PC-3 (cell line): ENCODE measurements around the gene TGM4. TPM values are rescaled to one million over a fixed set of nuclear protein-coding genes. Genes with fewer than 3 reads are reported as not detected.

Experiments
- ATAC-seq: fragments of 200-7000 bp; cut with Tn5 transposase; 2 replicates; pipeline ENCODE4 v1.9.1; 2020; ENCODE audit warnings: mild to moderate bottlenecking, moderate library complexity
- BruUV-seq: library from RNA; stranded (reverse); fragments of 400-500 nt; replicated peaks from 2 replicates; lab custom pipeline; 2021; lab: Mats Ljungman, UMichigan
- CTCF ChIA-PET: fragments of 300-600 bp; sonication (Branson Sonifier 250); formaldehyde crosslinking; loops from one replicate; lab custom pipeline; 2022; ENCODE audit warnings: antibody characterized with exemption; lab: Charles Lee
- POLR2A ChIA-PET: fragments of 300-600 bp; sonication (Branson Sonifier 250); formaldehyde crosslinking; loops from one replicate; lab custom pipeline; 2022; ENCODE audit warnings: antibody characterized with exemption; ENCODE audit not compliant: unreplicated experiment; lab: Charles Lee
- DNase-seq: peaks from one replicate; pipeline ENCODE4 v3.0.0-alpha.2; 2015
- H2AFZ ChIP-seq: fragments of 300-600 bp; sonication (generic); 2 replicates; pipeline ENCODE4 v1.6.0; 2016; ENCODE audit warnings: antibody characterized with exemption, low read length
- H3F3A ChIP-seq: fragments of 300-600 bp; sonication (generic); one replicate; pipeline ENCODE4 v1.6.0; 2017; ENCODE audit warnings: antibody characterized with exemption, low read length, control low read depth, mild to moderate bottlenecking; ENCODE audit not compliant: unreplicated experiment
- H3K27ac ChIP-seq: fragments of 300-600 bp; sonication (generic); 2 replicates; pipeline ENCODE4 v1.5.1; 2016; ENCODE audit warnings: mild to moderate bottlenecking, low read length
- H3K27me3 ChIP-seq: fragments of 300-600 bp; sonication (generic); 2 replicates; pipeline ENCODE4 v1.6.1; 2016; ENCODE audit warnings: low read length, mixed read lengths
- H3K36me3 ChIP-seq: fragments of 300-600 bp; sonication (generic); 2 replicates; pipeline ENCODE4 v1.6.1; 2016; ENCODE audit warnings: low read depth, mixed run types, low read length, mixed read lengths
- H3K4me1 ChIP-seq: fragments of 300-600 bp; sonication (generic); 2 replicates; pipeline ENCODE4 v1.5.1; 2016; ENCODE audit warnings: low read length; ENCODE audit not compliant: insufficient read depth
- H3K4me2 ChIP-seq: fragments of 300-600 bp; sonication (generic); 2 replicates; pipeline ENCODE4 v1.6.0; 2016; ENCODE audit warnings: low read length
- H3K4me3 ChIP-seq: fragments of 300-600 bp; sonication (generic); 2 replicates; pipeline ENCODE4 v1.5.1; 2016; ENCODE audit warnings: mild to moderate bottlenecking, low read length, mixed read lengths
- H3K79me2 ChIP-seq: fragments of 300-600 bp; sonication (generic); 2 replicates; pipeline ENCODE4 v1.6.1; 2017; ENCODE audit warnings: low read length, mixed read lengths
- H3K9ac ChIP-seq: fragments of 300-600 bp; sonication (generic); 2 replicates; pipeline ENCODE4 v1.6.0; 2016; ENCODE audit warnings: mild to moderate bottlenecking, low read length
- H3K9me2 ChIP-seq: fragments of 300-600 bp; sonication (generic); replicated peaks from 2 replicates; pipeline ENCODE4 v1.6.1; 2016; ENCODE audit warnings: mixed run types, low read length, mixed read lengths
- H3K9me3 ChIP-seq: fragments of 300-600 bp; sonication (generic); 2 replicates; pipeline ENCODE4 v1.6.1; 2016; ENCODE audit warnings: low read length, mixed read lengths
- H4K20me1 ChIP-seq: fragments of 300-600 bp; sonication (generic); 2 replicates; pipeline ENCODE4 v1.6.1; 2016; ENCODE audit warnings: low read length, mixed read lengths
- EZH2 ChIP-seq: fragments of 300-600 bp; sonication (generic); IDR thresholded peaks from one replicate; pipeline ENCODE4 v1.6.1; 2017; ENCODE audit warnings: antibody characterized with exemption, mild to moderate bottlenecking, low read length; ENCODE audit not compliant: unreplicated experiment
- EZH2phosphoT487 ChIP-seq: fragments of 300-600 bp; sonication (generic); IDR thresholded peaks from 2 replicates; pipeline ENCODE4 v1.6.1; 2018; ENCODE audit warnings: mild to moderate bottlenecking, antibody characterized with exemption, low read length, borderline replicate concordance
- intact Hi-C: fragments of 100-400 bp; cut with micrococcal nuclease; formaldehyde crosslinking; loops from 2 replicates; pipeline ENCODE4 v1.9.0; 2023
- total RNA-seq: library from RNA; depleted of rRNA; stranded (reverse); fragments of >200 nt; gene quantifications from 2 replicates; pipeline ENCODE4 v1.2.3, GENCODE V29; 2014
- TF ChIP-seq, protein P1 (sequence below): fragments of 300-600 bp; sonication (generic); conservative IDR thresholded peaks from 2 replicates; pipeline ENCODE4 v1.5.1; 2017; ENCODE audit warnings: antibody characterized with exemption, low read depth, mild to moderate bottlenecking, low read length

Gene TGM4
- total RNA-seq, 1 experiment from 2014 or later, result 1.2 TPM

DNA sequence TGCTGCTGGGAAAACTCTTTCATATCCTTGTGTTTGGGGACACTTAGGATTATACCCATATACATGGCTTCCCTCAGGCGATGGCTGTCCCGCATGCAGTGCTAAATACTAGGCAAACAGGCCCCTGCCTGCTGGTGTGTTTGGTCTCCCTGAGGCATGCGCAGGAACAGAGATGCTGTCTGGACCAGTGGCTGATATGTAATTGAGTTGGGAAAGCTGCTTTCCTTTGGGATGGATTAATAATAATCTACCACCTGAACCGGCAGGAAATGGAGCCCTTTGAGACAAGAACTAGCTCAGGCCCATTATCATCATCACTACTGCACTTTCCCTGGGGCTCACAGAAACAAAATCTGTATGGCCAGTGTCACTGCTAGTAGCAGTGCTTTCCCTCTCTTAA, 83.6 kb downstream of the TGM4 start:
- no peak for DNase-seq
- Histone ChIP-seq H3K4me2 (no peak overlapping the region), H4K20me1 (peaks cover 6% of the 10 kb centered on the region; the same call in 1 of the 2 replicates), H2AFZ (no peak overlapping the region), H3K9me3 (no peaks in the 10 kb centered on the region), H3K79me2 (peaks cover 91% of the 10 kb centered on the region), H3K27ac (no peak overlapping the region), H3K4me1 (peaks cover 60% of the 10 kb centered on the region), H3K4me3 (no peak overlapping the region), H3K9ac (no peak overlapping the region), H3K27me3 (no peaks in the 10 kb centered on the region), H3F3A (peaks cover 4% of the 10 kb centered on the region), H3K9me2 (no peaks in the 10 kb centered on the region), H3K36me3 (peaks cover 19% of the 10 kb centered on the region; the same call in 1 of the 2 replicates)
- intact Hi-C loops, result no loop called here
- CTCF ChIA-PET, result no interaction called here
- POLR2A ChIA-PET, result no interaction called here
- BruUV-seq, result no TSS peak
- TF ChIP-seq EZH2phosphoT487, result no peak
- TF ChIP-seq EZH2, result no peak
- TF ChIP-seq, protein P1, sequence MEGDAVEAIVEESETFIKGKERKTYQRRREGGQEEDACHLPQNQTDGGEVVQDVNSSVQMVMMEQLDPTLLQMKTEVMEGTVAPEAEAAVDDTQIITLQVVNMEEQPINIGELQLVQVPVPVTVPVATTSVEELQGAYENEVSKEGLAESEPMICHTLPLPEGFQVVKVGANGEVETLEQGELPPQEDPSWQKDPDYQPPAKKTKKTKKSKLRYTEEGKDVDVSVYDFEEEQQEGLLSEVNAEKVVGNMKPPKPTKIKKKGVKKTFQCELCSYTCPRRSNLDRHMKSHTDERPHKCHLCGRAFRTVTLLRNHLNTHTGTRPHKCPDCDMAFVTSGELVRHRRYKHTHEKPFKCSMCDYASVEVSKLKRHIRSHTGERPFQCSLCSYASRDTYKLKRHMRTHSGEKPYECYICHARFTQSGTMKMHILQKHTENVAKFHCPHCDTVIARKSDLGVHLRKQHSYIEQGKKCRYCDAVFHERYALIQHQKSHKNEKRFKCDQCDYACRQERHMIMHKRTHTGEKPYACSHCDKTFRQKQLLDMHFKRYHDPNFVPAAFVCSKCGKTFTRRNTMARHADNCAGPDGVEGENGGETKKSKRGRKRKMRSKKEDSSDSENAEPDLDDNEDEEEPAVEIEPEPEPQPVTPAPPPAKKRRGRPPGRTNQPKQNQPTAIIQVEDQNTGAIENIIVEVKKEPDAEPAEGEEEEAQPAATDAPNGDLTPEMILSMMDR, result no peak
- ATAC-seq, result no peak

DNA sequence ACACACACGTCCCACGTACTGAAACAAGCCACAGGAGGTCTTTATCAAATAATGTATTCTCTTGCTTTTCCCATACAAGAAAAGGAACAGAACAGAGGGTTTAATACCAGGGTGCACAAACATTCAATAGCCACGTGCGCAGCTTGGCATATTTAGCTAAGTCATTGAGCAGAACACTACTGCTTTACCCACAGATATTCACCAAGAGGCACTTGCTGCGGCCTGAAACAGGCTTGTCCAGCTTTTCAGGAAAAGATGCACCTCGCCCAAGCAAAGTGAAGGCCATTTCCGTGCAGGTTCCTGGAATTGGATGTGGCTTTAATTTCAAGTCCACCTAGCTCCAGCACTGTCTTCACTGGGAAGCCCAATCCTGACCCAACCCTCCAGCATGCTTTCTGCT, 84.0 kb downstream of the TGM4 start:
- H3K9me2 ChIP-seq, result no peaks in the 10 kb centered on the region
- H3K36me3 ChIP-seq, result peaks cover 19% of the 10 kb centered on the region; the same call in 1 of the 2 replicates
- peaks cover 6% of the 10 kb centered on the region; the same call in 1 of the 2 replicates for H4K20me1 ChIP-seq
- H3K4me2 ChIP-seq, result no peak overlapping the region
- intact Hi-C loops, result no loop called here
- no peak overlapping the region for H3K4me3 ChIP-seq
- no peak overlapping the region for H3K27ac ChIP-seq
- H3K79me2 ChIP-seq, result peaks cover 92% of the 10 kb centered on the region
- ChIA-PET CTCF (no interaction called here), POLR2A (no interaction called here)
- H3F3A ChIP-seq, result peaks cover 4% of the 10 kb centered on the region
- no peaks in the 10 kb centered on the region for H3K27me3 ChIP-seq
- H3K9ac ChIP-seq, result no peak overlapping the region
- no peaks in the 10 kb centered on the region for H3K9me3 ChIP-seq
- peak; percentile 49 for DNase-seq
- TF ChIP-seq, protein P1, result no peak
- no peak for TF ChIP-seq EZH2
- no peak for TF ChIP-seq EZH2phosphoT487
- TSS peak; percentile 4 for BruUV-seq
- no peak for ATAC-seq
- H3K4me1 ChIP-seq, result peaks cover 64% of the 10 kb centered on the region
- H2AFZ ChIP-seq, result no peak overlapping the region

DNA sequence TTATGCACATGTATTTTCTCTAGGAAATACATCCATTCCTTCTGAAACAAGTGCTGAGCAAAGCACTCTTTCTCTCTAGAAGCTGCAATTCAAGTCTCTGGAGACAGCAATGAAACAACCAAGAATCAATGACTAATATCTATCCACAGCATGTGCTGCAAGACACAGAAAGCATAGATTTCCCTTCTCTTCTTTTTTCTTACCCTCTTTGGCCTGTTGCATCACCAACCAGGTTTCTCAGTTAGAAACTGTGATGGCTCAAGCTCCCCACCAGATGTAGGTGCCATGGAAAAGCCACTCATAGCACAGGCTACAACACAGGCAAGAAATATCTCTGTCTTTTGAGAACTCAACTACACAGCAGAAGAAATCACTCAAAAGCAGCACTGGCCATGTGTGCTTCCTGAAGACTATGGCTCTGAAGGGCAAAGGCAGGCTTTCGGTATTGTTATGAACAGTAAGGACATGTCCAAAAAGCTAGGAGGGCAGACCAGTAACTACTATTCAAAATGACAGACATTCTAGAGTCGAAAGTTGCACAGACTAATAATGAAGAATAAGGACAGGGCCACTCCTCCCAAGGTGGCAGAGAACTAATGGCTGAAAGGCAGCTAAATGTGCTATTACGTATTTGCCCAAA, 86.1 kb downstream of the TGM4 start:
- H3K36me3 ChIP-seq, result peaks cover 11% of the 10 kb centered on the region; the same call in 1 of the 2 replicates
- CTCF ChIA-PET, result interaction anchor here (0.6 kb wide), 1 partner anchor 257 kb away, joined by 3 read pairs; no protein-coding TSS in a partner anchor
- no peaks in the 10 kb centered on the region for H4K20me1 ChIP-seq
- H3K9me3 ChIP-seq, result no peaks in the 10 kb centered on the region
- no peak for DNase-seq
- no peak overlapping the region for H3K4me2 ChIP-seq
- H3K27ac ChIP-seq, result no peak overlapping the region
- H3K9me2 ChIP-seq, result no peaks in the 10 kb centered on the region
- no TSS peak for BruUV-seq
- TF ChIP-seq, protein P1, result no peak
- TF ChIP-seq EZH2 (no peak), EZH2phosphoT487 (no peak)
- H2AFZ ChIP-seq, result no peak overlapping the region
- POLR2A ChIA-PET, result no interaction called here
- H3F3A ChIP-seq, result no peaks in the 10 kb centered on the region
- no peak for ATAC-seq
- no peak overlapping the region for H3K9ac ChIP-seq
- intact Hi-C loops, result loop anchor here (5.0 kb wide), 1 partner anchor 78 kb away; no protein-coding TSS in a partner anchor
- H3K4me1 ChIP-seq, result peaks cover 65% of the 10 kb centered on the region
- H3K4me3 ChIP-seq, result no peak overlapping the region
- peaks cover 98% of the 10 kb centered on the region for H3K79me2 ChIP-seq
- H3K27me3 ChIP-seq, result no peaks in the 10 kb centered on the region
